SKM-1 (cell line): ENCODE results near the gene RNLS.
A peak's percentile ranks its signal among the peaks of the same experiment; 100 is the strongest.

Experiments used
- DNase-seq: peaks from one replicate; lab custom pipeline; 2025; ENCODE audit not compliant: unreplicated experiment; lab: John Stamatoyannopoulos, UW

Gene RNLS

DNA sequence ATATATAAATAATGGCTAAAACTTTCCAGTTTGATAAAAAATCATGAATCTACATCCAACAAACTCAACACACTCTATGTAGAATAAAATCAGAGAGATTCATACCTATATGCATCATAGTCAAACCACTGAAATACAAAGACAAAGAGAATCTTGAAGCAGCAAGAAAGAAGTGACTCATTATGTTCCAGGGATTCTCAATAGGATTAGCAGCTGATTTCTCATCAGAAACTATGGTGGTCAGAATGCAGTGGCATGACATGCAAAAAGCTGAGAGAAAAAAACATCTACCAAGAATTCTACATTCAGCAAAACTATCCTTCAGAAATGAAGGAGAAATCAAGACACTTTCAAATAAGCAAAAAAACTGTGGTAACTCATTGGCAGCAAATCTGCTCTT, 187.4 kb downstream of the RNLS start:
- no peak for DNase-seq

DNA sequence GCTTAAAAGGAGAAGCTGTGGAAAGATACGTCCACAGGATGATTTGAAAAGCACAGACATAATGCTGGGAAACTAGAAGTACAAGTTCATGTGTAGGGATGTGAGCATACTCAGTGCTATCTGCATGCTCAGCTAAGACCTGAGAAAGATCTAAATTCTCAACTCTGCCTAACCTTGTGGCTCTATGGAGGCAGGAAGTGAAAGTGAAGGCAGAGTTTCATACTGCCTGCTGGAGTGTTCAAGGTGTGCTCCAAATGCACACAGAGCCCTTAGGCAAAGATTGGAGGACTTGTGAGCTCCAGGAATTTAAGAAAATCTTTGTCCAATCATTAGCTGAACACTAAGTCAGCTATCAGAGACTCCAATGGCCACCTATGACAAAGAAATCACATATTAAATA, 190.9 kb downstream of the RNLS start:
- DNase-seq = no peak

DNA sequence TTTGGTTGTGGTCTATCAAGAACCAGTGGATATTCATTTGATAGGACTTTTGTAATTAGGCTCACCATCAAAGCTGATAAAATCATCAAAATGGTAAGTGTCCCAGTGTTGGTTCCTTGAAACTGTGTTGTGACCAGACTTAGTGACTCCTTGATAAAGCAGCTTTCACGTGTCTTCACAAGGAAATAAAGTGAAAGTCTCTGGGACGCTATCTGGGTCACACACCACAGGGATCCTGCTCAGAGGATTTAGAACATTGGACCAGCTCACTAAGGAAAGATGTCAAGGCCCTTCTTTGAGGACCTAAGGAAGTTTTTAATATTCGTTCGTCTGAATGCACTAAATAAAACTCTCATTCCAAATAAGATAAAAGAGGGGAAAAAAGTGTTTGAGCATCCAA, 193.1 kb downstream of the RNLS start:
- DNase-seq = no peak

DNA sequence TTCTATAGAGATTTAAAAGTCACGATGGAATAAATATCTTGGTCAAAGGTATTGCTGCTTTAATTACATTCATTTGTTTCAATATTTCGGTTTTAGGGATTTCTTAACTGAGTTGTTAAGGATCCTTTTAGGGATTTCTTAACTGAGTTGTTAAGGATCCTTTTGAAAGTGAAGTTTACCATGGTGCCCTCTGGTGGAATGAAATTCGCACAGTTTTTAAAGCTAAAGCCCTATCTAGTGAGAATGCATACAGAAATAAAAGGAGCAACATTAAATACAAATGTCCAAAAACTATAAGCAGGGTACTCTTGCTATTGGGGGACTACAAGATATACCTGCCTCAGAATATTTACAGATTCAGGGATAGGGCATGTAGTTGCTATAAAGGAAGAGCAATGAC, 193.7 kb downstream of the RNLS start:
- no peak for DNase-seq

DNA sequence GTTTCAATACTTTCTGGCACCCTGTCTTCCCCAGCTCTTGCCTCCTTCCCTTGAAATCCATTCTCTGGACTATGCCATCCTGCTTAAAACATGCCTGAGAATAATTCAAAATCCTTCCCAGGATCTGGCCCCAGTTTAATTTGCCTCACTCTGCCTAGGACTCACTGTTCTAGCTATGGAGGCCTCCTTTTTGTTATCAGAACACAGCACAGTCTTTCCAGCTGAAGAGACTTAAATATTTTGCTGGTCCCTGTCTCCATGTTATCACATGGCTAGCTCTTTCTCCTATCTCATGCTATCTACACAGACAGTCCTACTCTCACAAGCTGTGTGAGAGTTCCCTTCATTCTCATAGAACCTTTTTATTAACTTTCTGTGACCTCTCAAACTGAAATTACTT, 194.8 kb downstream of the RNLS start:
- no peak for DNase-seq

DNA sequence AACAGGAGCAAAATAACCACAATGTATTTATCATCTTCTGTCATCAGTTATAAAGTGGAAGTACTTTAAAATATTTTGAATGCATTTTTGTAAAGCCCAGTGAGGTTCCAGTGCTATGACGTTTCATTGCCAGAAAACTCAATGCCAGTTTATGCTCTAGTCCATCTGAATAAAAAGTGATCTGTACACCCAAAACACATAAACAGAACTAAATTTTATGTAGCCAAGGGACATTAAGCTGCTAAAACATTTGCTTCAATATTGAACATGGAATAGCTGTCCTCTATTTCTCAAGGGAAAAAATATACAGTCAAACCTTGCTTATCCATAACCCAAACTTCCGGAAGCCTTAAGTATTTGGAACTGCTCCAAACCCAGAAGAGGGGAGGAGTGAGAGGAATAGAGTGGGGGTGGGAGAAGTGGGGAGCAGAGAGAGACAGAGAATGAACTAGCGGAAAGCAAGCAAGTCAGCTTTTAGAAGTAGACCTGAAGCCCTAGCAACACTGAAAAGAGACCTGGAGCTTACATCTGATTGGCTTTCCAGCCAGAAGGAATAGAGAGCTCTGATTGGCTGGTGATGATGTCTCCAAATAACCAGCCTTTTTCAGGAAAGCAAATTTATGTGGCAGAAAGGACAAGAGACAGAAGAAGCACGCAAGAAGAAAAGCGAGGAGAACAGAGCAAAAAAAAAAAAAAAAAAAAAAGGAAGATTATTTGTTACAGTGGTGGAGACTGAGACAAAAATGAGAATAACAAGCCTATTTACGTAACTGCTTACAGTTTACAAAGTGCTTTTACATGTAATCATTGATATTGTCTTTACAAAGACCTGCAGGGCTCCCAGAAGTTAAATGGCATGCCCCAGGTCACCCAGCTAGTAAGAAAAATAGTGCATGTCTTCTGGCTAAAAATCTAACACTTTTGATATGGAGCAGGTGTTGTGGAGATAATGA, 196.0 kb downstream of the RNLS start:
- DNase-seq = peak; percentile 91

DNA sequence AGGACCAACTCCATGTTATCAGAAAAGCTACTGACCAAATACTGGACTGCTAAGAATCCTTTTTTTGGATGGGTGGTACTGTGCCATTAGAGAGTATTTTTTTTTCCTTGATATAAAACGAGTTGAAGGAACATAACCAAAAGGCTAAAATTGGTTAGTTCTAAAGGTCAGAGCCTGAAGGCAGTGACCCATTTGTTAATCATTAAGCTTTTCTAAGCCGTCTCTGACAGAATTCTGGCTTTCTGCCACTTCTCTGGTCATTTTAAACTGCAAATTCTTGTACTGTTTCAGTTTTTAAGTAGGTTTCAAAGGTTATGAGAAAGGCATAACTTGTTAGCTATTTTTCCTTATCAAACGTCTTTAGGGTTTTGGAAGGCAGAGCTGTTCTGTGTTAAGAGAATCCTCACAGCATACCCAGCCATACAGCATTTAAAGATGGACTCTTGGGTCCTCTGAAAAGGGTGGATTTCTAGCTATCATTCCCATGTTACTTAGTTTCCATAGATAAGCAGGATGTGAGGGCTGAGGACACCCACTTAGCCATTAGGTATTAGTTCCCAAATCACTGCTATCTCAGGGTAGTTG, 196.8 kb downstream of the RNLS start:
- DNase-seq = no peak

- peak; percentile 76 for DNase-seq
Observed at GRCh38 chr10:88385601-88386203, 197.4 kb downstream of the RNLS start.

DNA sequence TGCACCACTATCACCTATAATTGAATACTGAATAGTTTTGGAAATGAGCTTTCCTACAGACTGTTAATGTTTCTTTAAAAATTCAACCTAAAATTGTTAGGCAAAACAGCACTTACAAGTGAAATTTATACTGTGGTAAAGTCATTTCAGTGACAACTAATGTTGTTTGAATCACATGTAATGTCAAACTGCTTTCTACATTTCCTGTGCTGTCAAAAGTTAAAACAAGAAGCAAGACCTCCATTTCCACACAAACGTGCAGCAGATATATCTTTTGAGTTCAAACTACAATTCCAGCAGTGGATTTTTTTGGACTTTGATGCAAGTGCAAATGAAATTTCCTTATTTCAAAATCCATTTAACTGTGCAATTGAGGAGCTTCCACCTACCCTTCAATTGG, 199.8 kb downstream of the RNLS start:
- DNase-seq = no peak

- DNase-seq = no peak
Observed at GRCh38 chr10:88382699-88383098, 200.4 kb downstream of the RNLS start.

DNA sequence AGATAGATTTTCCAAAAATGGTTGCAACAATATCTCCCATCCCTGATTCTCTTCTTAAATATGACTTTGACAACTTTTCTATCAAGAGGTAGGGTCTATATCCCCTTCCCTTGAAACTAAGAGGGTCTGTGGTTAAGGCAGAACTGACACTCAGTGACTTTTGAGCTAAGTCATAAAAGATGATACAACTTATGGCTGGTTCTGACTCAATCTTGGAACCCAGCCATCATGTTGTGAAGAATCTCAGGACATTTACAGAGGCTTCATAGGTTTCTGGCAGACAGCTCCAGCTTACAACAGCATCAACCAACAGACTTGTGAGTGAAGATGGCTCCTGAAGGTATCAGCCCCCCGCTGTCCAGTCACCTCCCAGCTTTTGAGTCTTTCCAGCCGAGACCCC, 203.5 kb downstream of the RNLS start:
- DNase-seq = no peak

- no peak for DNase-seq
Observed at GRCh38 chr10:88377510-88377909, 205.6 kb downstream of the RNLS start.

GRCh38 chr10:88374392-88375175, 208.5 kb downstream of the RNLS start:
- DNase-seq = no peak

GRCh38 chr10:88372881-88373592, 210.1 kb downstream of the RNLS start:
- DNase-seq = no peak

DNA sequence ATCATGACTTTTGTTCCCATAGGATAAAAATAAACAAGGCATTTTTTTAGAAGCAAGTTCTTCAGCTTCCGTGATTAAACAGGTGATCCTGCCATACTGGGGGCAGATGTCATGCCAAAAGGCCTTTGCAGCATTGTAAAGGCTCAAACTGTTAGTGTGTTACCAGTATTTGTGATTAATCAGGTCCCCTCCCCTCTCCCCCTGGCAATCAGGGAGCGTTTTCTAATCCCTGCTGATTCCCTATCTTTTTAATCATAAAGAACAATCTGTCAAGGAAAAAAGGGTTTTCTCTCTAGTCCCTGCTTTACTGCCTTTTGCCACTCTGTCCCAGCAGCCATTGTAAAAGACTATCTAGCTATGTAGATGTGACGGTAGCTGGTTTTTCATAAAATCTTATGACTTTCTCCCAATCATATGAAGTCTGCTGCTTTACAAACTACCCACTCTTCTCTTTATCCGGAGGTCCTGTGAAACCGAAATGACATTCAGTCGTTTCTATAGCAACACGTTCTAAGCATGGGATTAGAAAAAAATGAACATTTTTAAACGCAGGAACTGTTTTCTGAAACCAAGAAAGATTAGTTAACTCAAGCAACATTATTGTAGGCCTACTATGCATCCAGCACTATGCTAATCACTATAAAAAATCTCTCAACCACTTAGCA, 210.9 kb downstream of the RNLS start:
- no peak for DNase-seq

DNA sequence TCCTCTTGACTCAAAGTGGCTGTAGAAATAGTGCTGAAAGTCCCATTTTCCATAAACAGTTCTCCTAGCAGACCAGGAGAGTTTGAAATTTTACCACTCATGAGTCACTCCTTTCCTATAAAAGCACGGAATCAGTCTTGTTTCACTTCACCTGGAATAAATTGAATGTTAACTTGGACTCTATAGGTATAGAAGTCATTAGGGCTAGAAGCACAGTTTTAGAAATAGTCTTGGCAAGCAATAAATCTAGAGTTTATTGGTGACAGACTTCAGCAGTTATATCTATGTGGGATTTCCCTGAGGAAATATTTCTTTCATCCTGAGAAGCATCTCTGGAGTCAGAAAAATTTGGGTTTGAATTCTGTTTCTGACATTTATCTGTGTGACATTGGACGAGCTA, 212.4 kb downstream of the RNLS start:
- no peak for DNase-seq

DNA sequence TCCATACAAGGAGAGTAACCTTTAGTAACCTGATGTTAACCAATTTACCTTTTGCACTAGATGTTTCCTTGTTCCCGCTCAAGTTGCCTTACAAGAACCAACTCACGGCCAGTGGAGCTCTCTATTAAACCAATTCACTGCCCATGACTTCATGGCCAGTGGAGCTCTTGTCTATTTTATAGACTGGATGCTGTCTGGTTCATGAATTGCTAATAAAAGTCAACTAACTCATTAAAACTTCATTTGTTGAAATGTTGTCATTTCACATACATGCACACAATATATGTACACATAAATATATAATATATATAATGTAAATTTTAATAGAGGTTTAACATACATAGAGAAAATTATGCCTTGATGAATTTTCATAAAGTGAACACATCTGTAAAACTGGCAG, 216.3 kb downstream of the RNLS start:
- DNase-seq = no peak

DNA sequence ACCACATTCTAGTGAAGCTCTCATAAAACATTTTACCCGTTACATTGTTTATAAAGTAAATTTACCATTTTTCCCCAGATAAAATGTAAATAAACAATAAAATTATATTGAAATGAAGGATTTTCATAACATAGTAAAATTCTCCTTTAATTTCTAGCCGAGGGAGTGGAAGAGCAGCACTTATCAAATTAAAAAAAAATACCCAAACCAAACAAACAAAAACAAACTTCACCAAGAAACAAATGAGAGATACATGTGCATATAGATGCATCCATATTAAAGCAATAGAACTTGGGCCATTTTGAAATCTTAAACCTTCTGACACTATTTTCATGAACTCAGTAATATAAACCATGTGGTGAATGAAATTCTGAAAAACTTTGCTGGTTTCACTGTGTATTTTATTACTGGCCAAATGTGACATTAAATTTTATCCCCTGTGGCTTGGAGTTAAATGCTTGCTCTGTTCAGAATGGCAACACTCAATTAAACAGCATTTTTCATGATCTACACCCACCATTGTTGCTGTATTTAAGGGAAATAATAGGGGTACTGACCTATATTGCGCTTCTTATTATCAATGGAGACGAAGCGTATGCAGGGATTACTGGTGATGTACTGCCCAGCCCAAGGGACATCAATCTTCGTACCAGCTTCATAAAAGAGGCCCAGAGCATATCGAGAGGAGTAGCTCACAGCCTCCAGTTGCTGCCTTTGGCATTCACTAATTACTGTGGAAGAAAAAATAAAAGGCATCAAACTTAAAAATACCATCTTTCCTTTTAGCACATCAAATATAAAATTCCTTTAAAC, 220.9 kb downstream of the RNLS start:
- no peak for DNase-seq

GRCh38 chr10:88361494-88361893, 221.6 kb downstream of the RNLS start:
- no peak for DNase-seq
